Neuronal stem cell (in vitro differentiated cells): Measurements from ENCODE around the gene GDAP2.

Experiments
- DNase-seq: peaks from one replicate; pipeline ENCODE4 v3.0.0-alpha.2; 2013; ENCODE audit warnings: low spot score
- H2AFZ ChIP-seq: one replicate; pipeline ENCODE4 v1.6.1; 2013; ENCODE audit warnings: mild to moderate bottlenecking, low read length, inconsistent platforms
- H2AK5ac ChIP-seq: 2 replicates; pipeline ENCODE4 v1.6.1; 2013; ENCODE audit warnings: low read depth, mild to moderate bottlenecking, inconsistent platforms, low read length, moderate library complexity, mixed read lengths
- H2BK120ac ChIP-seq: 2 replicates; pipeline ENCODE4 v1.6.1; 2013; ENCODE audit warnings: low read depth, mild to moderate bottlenecking, inconsistent platforms, low read length, moderate library complexity, mixed read lengths
- H2BK12ac ChIP-seq: one replicate; pipeline ENCODE4 v1.6.1; 2013; ENCODE audit warnings: low read length, inconsistent platforms
- H2BK15ac ChIP-seq: 2 replicates; pipeline ENCODE4 v1.6.1; 2013; ENCODE audit warnings: mild to moderate bottlenecking, low read length, inconsistent platforms, mixed read lengths
- H2BK5ac ChIP-seq: one replicate; pipeline ENCODE4 v1.6.1; 2013; ENCODE audit warnings: inconsistent platforms, mild to moderate bottlenecking, low read length, moderate library complexity
- H3K14ac ChIP-seq: one replicate; pipeline ENCODE4 v1.6.1; 2013; ENCODE audit warnings: low read length, inconsistent platforms
- H3K18ac ChIP-seq: 2 replicates; pipeline ENCODE4 v1.6.1; 2013; ENCODE audit warnings: low read length, inconsistent platforms
- H3K23ac ChIP-seq: 2 replicates; pipeline ENCODE4 v1.6.1; 2013; ENCODE audit warnings: low read depth, mild to moderate bottlenecking, mixed read lengths, low read length, inconsistent platforms; ENCODE audit not compliant: poor library complexity
- H3K27ac ChIP-seq: replicated peaks from 3 replicates; pipeline ENCODE4 v1.5.1; 2013; ENCODE audit warnings: low read length, inconsistent platforms
- H3K27me3 ChIP-seq, 3 experiments: 2 replicates each; pipeline ENCODE4 v1.6.1; 2013; ENCODE audit warnings: low read length in 3 of 3, mild to moderate bottlenecking in 2 of 3, inconsistent platforms in 1 of 3, low read depth in 1 of 3, mixed read lengths in 1 of 3, moderate library complexity in 1 of 3; ENCODE audit not compliant: control insufficient read depth in 3 of 3, insufficient read depth in 3 of 3
- H3K36me3 ChIP-seq, 2 donors: replicated peaks in 1 of 2; 2 replicates each; pipeline ENCODE4 v1.6.1; 2013; ENCODE audit warnings: low read length in 2 of 2; ENCODE audit not compliant: control insufficient read depth in 2 of 2, insufficient read depth in 2 of 2
- H3K4ac ChIP-seq: 2 replicates; pipeline ENCODE4 v1.6.1; 2013; ENCODE audit warnings: inconsistent platforms, mild to moderate bottlenecking, low read length, moderate library complexity
- H3K4me1 ChIP-seq, 2 donors: 1 replicate in 1 of 2; 2 replicates in 1 of 2; pipeline ENCODE4 v1.6.1; 2013; ENCODE audit warnings: low read length in 2 of 2, low read depth in 1 of 2; ENCODE audit not compliant: control insufficient read depth in 2 of 2, insufficient read depth in 1 of 2
- H3K4me2 ChIP-seq: one replicate; pipeline ENCODE4 v1.6.1; 2013; ENCODE audit warnings: mild to moderate bottlenecking, low read length, inconsistent platforms; ENCODE audit not compliant: insufficient read depth, poor library complexity, severe bottlenecking
- H3K4me3 ChIP-seq, 2 donors: 2 replicates each; pipeline ENCODE4 v1.5.1; 2013; ENCODE audit warnings: low read length in 2 of 2, mild to moderate bottlenecking in 2 of 2, inconsistent platforms in 1 of 2, moderate library complexity in 1 of 2
- H3K79me1 ChIP-seq: one replicate; pipeline ENCODE4 v1.6.1; 2013; ENCODE audit warnings: low read depth, mild to moderate bottlenecking, inconsistent platforms, low read length, moderate library complexity
- H3K9ac ChIP-seq: one replicate; pipeline ENCODE4 v1.6.1; 2013; ENCODE audit warnings: mild to moderate bottlenecking, low read depth, low read length, inconsistent platforms; ENCODE audit not compliant: poor library complexity
- H3K9me3 ChIP-seq, 2 donors: replicated peaks in 1 of 2; 2 replicates each; pipeline versions ENCODE3 to v1.6.1; 2013; ENCODE audit warnings: low read length in 2 of 2, mild to moderate bottlenecking in 2 of 2, inconsistent platforms in 1 of 2, low read depth in 1 of 2, mixed read lengths in 1 of 2, moderate library complexity in 1 of 2; ENCODE audit not compliant: control insufficient read depth in 2 of 2, insufficient read depth in 1 of 2
- H4K8ac ChIP-seq: one replicate; pipeline ENCODE4 v1.6.1; 2013; ENCODE audit warnings: low read depth, mild to moderate bottlenecking, inconsistent platforms, low read length, moderate library complexity
- H4K91ac ChIP-seq: one replicate; pipeline ENCODE4 v1.6.1; 2013; ENCODE audit warnings: low read length, low read depth, mild to moderate bottlenecking, inconsistent platforms; ENCODE audit not compliant: poor library complexity
- WGBS, 2 donors: extraction: QIAGEN DNeasy Blood & Tissue Kit; methylation state at CpG; one replicate each; pipeline ENCODE4 v1.1.7; 2013; ENCODE audit warnings: missing lambda C conversion rate in 2 of 2, mixed read lengths in 1 of 2; ENCODE audit not compliant: insufficient read length in 2 of 2, insufficient replicate concordance in 1 of 2; ENCODE audit errors: extremely low coverage in 2 of 2; 5-methylcytosine and 5-hydroxymethylcytosine counted together

The GDAP2 gene

GRCh38 chr1:117930484-117930883, 1.1 kb upstream of the GDAP2 start:
- Histone ChIP-seq H3K4ac (no peak overlapping the region), H3K4me2 (peak overlapping the region; percentile 80), H2BK15ac (no peak overlapping the region), H3K14ac (no peak overlapping the region), H3K18ac (no peak overlapping the region), H3K27me3 (no peaks in the 10 kb centered on the region), H3K9ac (no peak overlapping the region), H2AFZ (peak overlapping the region; percentile 93), H4K91ac (no peak overlapping the region), H3K36me3 (peaks cover 2 to 31% of the 10 kb centered on the region in 2 donors), H2AK5ac (no peak overlapping the region), H2BK120ac (no peak overlapping the region), H2BK12ac (no peak overlapping the region), H3K23ac (no peak overlapping the region), H2BK5ac (no peak overlapping the region), H3K79me1 (peaks cover 9% of the 10 kb centered on the region), H3K4me1 (peaks cover 5 to 9% of the 10 kb centered on the region in 2 donors), H3K9me3 (peaks cover 0 to 2% of the 10 kb centered on the region in 2 donors), H3K4me3 (peak overlapping the region; percentile 81 to 100), H3K27ac (no peak overlapping the region), H4K8ac (no peak overlapping the region)
- WGBS, 2 donors: no CpG with 5 or more reads among the region's 6 CpGs
- DNase-seq: no peak

- DNase-seq: peak; percentile 8
- peak overlapping the region; percentile 92 for H3K9ac ChIP-seq
- no peak overlapping the region for H2BK5ac ChIP-seq
Observed at GRCh38 chr1:117930173-117930447, 689 bp upstream of the GDAP2 start.

GRCh38 chr1:117928881-117929342, 509 bp downstream of the GDAP2 start:
- Histone ChIP-seq H3K36me3 (peaks cover 2 to 20% of the 10 kb centered on the region in 2 donors), H3K14ac (no peak overlapping the region), H2BK12ac (no peak overlapping the region), H2BK5ac (peak overlapping the region; percentile 93), H3K27me3 (no peaks in the 10 kb centered on the region), H3K23ac (peak overlapping the region; percentile 16), H3K9me3 (peaks cover 0 to 2% of the 10 kb centered on the region in 2 donors), H4K91ac (no peak overlapping the region), H3K18ac (peak overlapping the region; percentile 78), H3K4me1 (peaks cover 5 to 9% of the 10 kb centered on the region in 2 donors), H2BK15ac (no peak overlapping the region), H3K4me2 (peak overlapping the region; percentile 96), H2AK5ac (no peak overlapping the region), H2BK120ac (no peak overlapping the region), H4K8ac (no peak overlapping the region), H2AFZ (peak overlapping the region; percentile 93), H3K79me1 (peaks cover 9% of the 10 kb centered on the region), H3K27ac (peak overlapping the region; percentile 63), H3K4ac (no peak overlapping the region), H3K4me3 (peak overlapping the region; percentile 81 to 100), H3K9ac (peak overlapping the region; percentile 91)
- WGBS, 2 donors: no CpG with 5 or more reads among the region's 24 CpGs
- DNase-seq: peak; percentile 50

More at GRCh38 chr1:117930173-117930447, 689 bp upstream of the GDAP2 start:
- Histone ChIP-seq H3K27me3 (no peaks in the 10 kb centered on the region), H3K4me1 (peaks cover 5 to 9% of the 10 kb centered on the region in 2 donors), H2BK12ac (no peak overlapping the region), H3K27ac (no peak overlapping the region), H2BK120ac (no peak overlapping the region), H3K18ac (no peak overlapping the region), H2BK15ac (no peak overlapping the region), H2AK5ac (peak overlapping the region; percentile 89), H3K14ac (no peak overlapping the region), H3K4me2 (peak overlapping the region; percentile 80), H3K36me3 (peaks cover 2 to 27% of the 10 kb centered on the region in 2 donors), H3K79me1 (peaks cover 9% of the 10 kb centered on the region), H3K4me3 (peak overlapping the region; percentile 81 to 100), H2AFZ (peak overlapping the region; percentile 93), H4K8ac (peak overlapping the region; percentile 90), H4K91ac (no peak overlapping the region), H3K9me3 (peaks cover 0 to 2% of the 10 kb centered on the region in 2 donors), H3K4ac (no peak overlapping the region), H3K23ac (peak overlapping the region; percentile 16)
- no CpG with 5 or more reads among the region's 12 CpGs for WGBS, 2 donors

GRCh38 chr1:117925981-117926380, 3.4 kb downstream of the GDAP2 start:
- H2AFZ ChIP-seq: no peak overlapping the region
- no peak overlapping the region for H3K4me2 ChIP-seq
- no peak overlapping the region for H3K18ac ChIP-seq
- no peak overlapping the region for H4K8ac ChIP-seq
- H3K23ac ChIP-seq: no peak overlapping the region
- no peak for DNase-seq
- peaks cover 9% of the 10 kb centered on the region for H3K79me1 ChIP-seq
- H3K14ac ChIP-seq: no peak overlapping the region
- no peak overlapping the region for H2BK120ac ChIP-seq
- H3K27ac ChIP-seq: no peak overlapping the region
- no peak overlapping the region for H3K4ac ChIP-seq
- H2BK5ac ChIP-seq: no peak overlapping the region
- no peak overlapping the region for H3K9ac ChIP-seq
- no peaks in the 10 kb centered on the region for H3K27me3 ChIP-seq
- peaks cover 0 to 2% of the 10 kb centered on the region in 2 donors for H3K9me3 ChIP-seq
- no peak overlapping the region for H2BK12ac ChIP-seq
- 100% methylated on average over 2 of the region's 3 CpGs; no CpG with 5 or more reads in 1 of the 2 donors for WGBS, 2 donors
- no peak overlapping the region for H2AK5ac ChIP-seq
- H3K4me3 ChIP-seq: no peak overlapping the region
- no peak overlapping the region for H4K91ac ChIP-seq
- peaks cover 0 to 5% of the 10 kb centered on the region in 2 donors for H3K36me3 ChIP-seq
- no peak overlapping the region for H2BK15ac ChIP-seq
- peaks cover 5% of the 10 kb centered on the region in 2 donors for H3K4me1 ChIP-seq
